Vagina (tissue), 2 donors: Measurements from ENCODE around the gene TOMM40L. TPM values are rescaled to one million over a fixed set of nuclear protein-coding genes. Genes with fewer than 3 reads are reported as not detected.

ENCODE experiments used
- DNase-seq, 2 donors: peaks; one replicate each; pipeline ENCODE4 v3.0.0-alpha.2; 2017; ENCODE audit errors: extremely low spot score in 2 of 2
- H3K27ac ChIP-seq: fragments of 200-600 bp; sonication (generic); one replicate; pipeline ENCODE4 v1.5.1; 2019
- H3K27me3 ChIP-seq: fragments of 200-600 bp; sonication (generic); one replicate; pipeline ENCODE4 v1.5.1; 2019
- H3K36me3 ChIP-seq, 2 donors: fragments of 200-600 bp; sonication (generic); one replicate each; pipeline ENCODE4 v1.5.1; 2017 to 2019
- H3K4me1 ChIP-seq: fragments of 200-600 bp; sonication (generic); one replicate; pipeline ENCODE4 v1.5.1; 2019
- H3K4me3 ChIP-seq, 2 donors: fragments of 200-600 bp; sonication (generic); 1 replicate in 1 of 2; 2 replicates in 1 of 2; pipeline ENCODE4 v1.5.1; 2016 to 2019
- H3K9me3 ChIP-seq: fragments of 200-600 bp; sonication (generic); one replicate; pipeline ENCODE4 v1.5.1; 2019
- POLR2A ChIP-seq, 2 donors: fragments of 450-650 bp; IDR thresholded peaks; one replicate each; pipeline ENCODE4 v1.6.1; 2017; ENCODE audit warnings: antibody characterized with exemption in 2 of 2, mild to moderate bottlenecking in 2 of 2, moderate library complexity in 2 of 2
- POLR2AphosphoS5 ChIP-seq, 2 donors: sonication (generic); formaldehyde crosslinking; IDR thresholded peaks; one replicate each; pipeline ENCODE4 v1.9.0; 2017; ENCODE audit warnings: antibody characterized with exemption in 2 of 2, mild to moderate bottlenecking in 2 of 2, low read depth in 1 of 2; ENCODE audit not compliant: insufficient read depth in 1 of 2
- intact Hi-C: fragments of 100-400 bp; cut with DNase I; formaldehyde crosslinking; loops from one replicate; pipeline ENCODE4 v1.15.1; 2023
- total RNA-seq: library from RNA; depleted of rRNA; stranded (reverse); fragments of >200 nt; gene quantifications from one replicate; pipeline ENCODE4 v1.2.3, GENCODE V29; 2016
- TF ChIP-seq, protein P1 (sequence below), 3 experiments: fragments of 450-650 bp in 2 of 3; fragments of 200-600 bp in 1 of 3; sonication (generic) in 1 of 3; IDR thresholded peaks; one replicate each; pipeline ENCODE4 v1.5.1; 2017 to 2019; ENCODE audit warnings: antibody characterized with exemption in 3 of 3, mild to moderate bottlenecking in 2 of 3, moderate library complexity in 2 of 3

TOMM40L gene
- total RNA-seq, 1 donor from 2014 or later = 15.0 TPM

GRCh38 chr1:161206411-161207140 lies 19.3 kb upstream of the TOMM40L start:
- DNase-seq = no peak
- H3K27ac ChIP-seq = peak overlapping the region; percentile 74
- peaks cover 0 to 43% of the 10 kb centered on the region in 2 donors for H3K36me3 ChIP-seq
- H3K4me3 ChIP-seq = no peak overlapping the region
- no peaks in the 10 kb centered on the region for H3K9me3 ChIP-seq
- H3K27me3 ChIP-seq = no peaks in the 10 kb centered on the region
- H3K4me1 ChIP-seq = peaks cover 50% of the 10 kb centered on the region
- TF ChIP-seq, protein P1, sequence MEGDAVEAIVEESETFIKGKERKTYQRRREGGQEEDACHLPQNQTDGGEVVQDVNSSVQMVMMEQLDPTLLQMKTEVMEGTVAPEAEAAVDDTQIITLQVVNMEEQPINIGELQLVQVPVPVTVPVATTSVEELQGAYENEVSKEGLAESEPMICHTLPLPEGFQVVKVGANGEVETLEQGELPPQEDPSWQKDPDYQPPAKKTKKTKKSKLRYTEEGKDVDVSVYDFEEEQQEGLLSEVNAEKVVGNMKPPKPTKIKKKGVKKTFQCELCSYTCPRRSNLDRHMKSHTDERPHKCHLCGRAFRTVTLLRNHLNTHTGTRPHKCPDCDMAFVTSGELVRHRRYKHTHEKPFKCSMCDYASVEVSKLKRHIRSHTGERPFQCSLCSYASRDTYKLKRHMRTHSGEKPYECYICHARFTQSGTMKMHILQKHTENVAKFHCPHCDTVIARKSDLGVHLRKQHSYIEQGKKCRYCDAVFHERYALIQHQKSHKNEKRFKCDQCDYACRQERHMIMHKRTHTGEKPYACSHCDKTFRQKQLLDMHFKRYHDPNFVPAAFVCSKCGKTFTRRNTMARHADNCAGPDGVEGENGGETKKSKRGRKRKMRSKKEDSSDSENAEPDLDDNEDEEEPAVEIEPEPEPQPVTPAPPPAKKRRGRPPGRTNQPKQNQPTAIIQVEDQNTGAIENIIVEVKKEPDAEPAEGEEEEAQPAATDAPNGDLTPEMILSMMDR (IDR thresholded peaks at IDR 0.05) = no peak
- intact Hi-C loops = no loop called here

GRCh38 chr1:161207173-161207572 lies 18.7 kb upstream of the TOMM40L start:
- no peaks in the 10 kb centered on the region for H3K9me3 ChIP-seq
- intact Hi-C loops = no loop called here
- H3K4me3 ChIP-seq = no peak overlapping the region
- DNase-seq = peak in 1 of 2 donors; percentile 94
- peak overlapping the region; percentile 74 for H3K27ac ChIP-seq
- no peaks in the 10 kb centered on the region for H3K27me3 ChIP-seq
- TF ChIP-seq, protein P1 (IDR thresholded peaks at IDR 0.05) = no peak
- TF ChIP-seq POLR2AphosphoS5 (IDR thresholded peaks at IDR 0.05; ENCODE audit: insufficient read depth in 1 of 2, low read depth in 1 of 2) = peak; percentile 30 to 69
- peak in 1 of 2 donors; percentile 26 for TF ChIP-seq POLR2A (IDR thresholded peaks at IDR 0.05)
- H3K36me3 ChIP-seq = peaks cover 0 to 49% of the 10 kb centered on the region in 2 donors
- peaks cover 48% of the 10 kb centered on the region for H3K4me1 ChIP-seq

- Histone ChIP-seq H3K4me3 (no peak overlapping the region), H3K27ac (no peak overlapping the region), H3K4me1 (peaks cover 25% of the 10 kb centered on the region), H3K36me3 (peaks cover 7 to 64% of the 10 kb centered on the region in 2 donors), H3K27me3 (no peaks in the 10 kb centered on the region), H3K9me3 (no peaks in the 10 kb centered on the region)
- no peak for DNase-seq
- intact Hi-C loops = no loop called here
- no peak for TF ChIP-seq POLR2A (IDR thresholded peaks at IDR 0.05)
- TF ChIP-seq, protein P1 (IDR thresholded peaks at IDR 0.05) = peak; percentile 57 to 85 (median 73)
- TF ChIP-seq POLR2AphosphoS5 (IDR thresholded peaks at IDR 0.05; ENCODE audit: insufficient read depth in 1 of 2, low read depth in 1 of 2) = no peak
Observed at GRCh38 chr1:161209790-161210409, 16.0 kb upstream of the TOMM40L start.

- Histone ChIP-seq H3K4me1 (no peaks in the 10 kb centered on the region), H3K36me3 (peaks cover 7 to 54% of the 10 kb centered on the region in 2 donors), H3K4me3 (no peak overlapping the region), H3K27me3 (no peaks in the 10 kb centered on the region), H3K9me3 (no peaks in the 10 kb centered on the region), H3K27ac (no peak overlapping the region)
- intact Hi-C loops = no loop called here
- TF ChIP-seq POLR2A (IDR thresholded peaks at IDR 0.05) (no peak), POLR2AphosphoS5 (IDR thresholded peaks at IDR 0.05; ENCODE audit: insufficient read depth in 1 of 2, low read depth in 1 of 2) (no peak)
- TF ChIP-seq, protein P1 (IDR thresholded peaks at IDR 0.05) = no peak
- DNase-seq = no peak
Observed at GRCh38 chr1:161214369-161214768, 11.5 kb upstream of the TOMM40L start.

DNA sequence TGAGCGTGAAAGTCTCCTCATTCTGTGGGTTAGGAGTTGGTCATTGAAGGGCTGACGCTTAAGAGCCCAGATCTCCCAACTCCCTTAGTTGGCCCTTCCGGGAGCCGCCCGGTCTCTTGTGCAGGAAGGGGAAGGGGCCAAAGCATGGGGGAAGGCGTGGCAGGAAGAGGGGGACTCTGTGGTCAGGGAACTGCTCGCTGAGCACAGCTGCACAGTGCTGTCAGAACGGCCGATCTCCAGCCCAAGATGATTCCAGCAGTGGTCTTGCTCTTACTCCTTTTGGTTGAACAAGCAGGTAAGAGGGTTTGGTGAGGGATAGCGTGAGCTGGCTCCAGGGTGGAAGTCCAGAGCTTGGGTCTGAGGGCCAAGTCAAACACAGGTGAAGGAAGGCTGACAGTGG lies 10.8 kb upstream of the TOMM40L start, which contains the start of gene FCER1G:
FCER1G (plus strand) TSS at position 220 of the 400 bp plus-strand sequence; CDS start at position 247, 27 bp downstream.
- H3K4me1 ChIP-seq = no peaks in the 10 kb centered on the region
- no peak for TF ChIP-seq POLR2A (IDR thresholded peaks at IDR 0.05)
- TF ChIP-seq, protein P1 (IDR thresholded peaks at IDR 0.05) = no peak
- TF ChIP-seq POLR2AphosphoS5 (IDR thresholded peaks at IDR 0.05; ENCODE audit: insufficient read depth in 1 of 2, low read depth in 1 of 2) = no peak
- no peaks in the 10 kb centered on the region for H3K9me3 ChIP-seq
- intact Hi-C loops = no loop called here
- H3K27me3 ChIP-seq = no peaks in the 10 kb centered on the region
- no peak for DNase-seq
- peak within 1 kb of the TSS in 1 of 2 donors; percentile 23 for H3K4me3 ChIP-seq
- H3K27ac ChIP-seq = no peak within 1 kb of the TSS
- H3K36me3 ChIP-seq = peaks cover 7 to 47% of the 10 kb centered on the region in 2 donors
